Suppressor macrophage (primary cell): ENCODE data around the gene GLP2R.
"Not testable (repeated sequence)": the region's sequence is repeated elsewhere in the genome, so short reads cannot be mapped to it uniquely, and the experiment has no call there.

ENCODE experiments used
- DNase-seq, 4 experiments: peaks; one replicate each; pipeline ENCODE4 v3.0.0-alpha.2; 2020 to 2022
- total RNA-seq, 17 experiments: gene quantifications; one replicate each; lab custom pipeline; 2026; ENCODE audit warnings: mixed read lengths in 6 of 17, inconsistent platforms in 3 of 17; lab: John Stamatoyannopoulos, UW

GLP2R gene
- total RNA-seq, result 0 to 2.5 (median 0.04) reads per million in 17 experiments

- DNase-seq, result no peak
These were observed at the start of gene GLP2R for GRCh38 chr17:9825641-9826150. Gene GLP2R (plus strand): TSS chr17:9825924. CDS start chr17:9826064, 140 bp downstream.

GRCh38 chr17:9776911-9777310 lies 48.8 kb upstream of the GLP2R start:
- DNase-seq, result no peak

- DNase-seq, result no peak
These were observed 45.2 kb upstream of the GLP2R start for GRCh38 chr17:9780552-9780951.

GRCh38 chr17:9783050-9783449 lies 42.7 kb upstream of the GLP2R start:
- no peak for DNase-seq

GRCh38 chr17:9783465-9783864 lies 42.3 kb upstream of the GLP2R start:
- DNase-seq, result not testable (repeated sequence)

GRCh38 chr17:9784544-9784943 lies 41.2 kb upstream of the GLP2R start:
- DNase-seq, result no peak

GRCh38 chr17:9788601-9789000 lies 37.1 kb upstream of the GLP2R start:
- DNase-seq, result no peak

GRCh38 chr17:9790316-9790715 lies 35.4 kb upstream of the GLP2R start:
- no peak for DNase-seq

GRCh38 chr17:9790889-9791876 lies 34.5 kb upstream of the GLP2R start, which contains the start of gene DHRS7C:
Gene DHRS7C (minus strand): TSS chr17:9791592. CDS start chr17:9791284, 308 bp downstream.
- no peak for DNase-seq

- no peak for DNase-seq
These were observed 33.4 kb upstream of the GLP2R start for GRCh38 chr17:9792181-9792840.

GRCh38 chr17:9798008-9798407 lies 27.7 kb upstream of the GLP2R start:
- no peak for DNase-seq

GRCh38 chr17:9798724-9799123 lies 27.0 kb upstream of the GLP2R start:
- DNase-seq, result no peak

- DNase-seq, result no peak
These were observed 24.2 kb upstream of the GLP2R start for GRCh38 chr17:9801505-9801904.

- peak in 1 of 4 experiments; percentile 7 for DNase-seq
These were observed 23.4 kb upstream of the GLP2R start for GRCh38 chr17:9802294-9802693.

GRCh38 chr17:9802697-9803096 lies 23.0 kb upstream of the GLP2R start:
- no peak for DNase-seq

GRCh38 chr17:9805769-9806168 lies 20.0 kb upstream of the GLP2R start:
- DNase-seq, result no peak

GRCh38 chr17:9806699-9807098 lies 19.0 kb upstream of the GLP2R start:
- DNase-seq, result no peak

GRCh38 chr17:9809409-9809808 lies 16.3 kb upstream of the GLP2R start:
- no peak for DNase-seq

- DNase-seq, result no peak
These were observed 15.4 kb upstream of the GLP2R start for GRCh38 chr17:9810100-9810949.

- no peak for DNase-seq
These were observed 14.6 kb upstream of the GLP2R start for GRCh38 chr17:9811086-9811485.

GRCh38 chr17:9811537-9811936 lies 14.2 kb upstream of the GLP2R start:
- DNase-seq, result no peak

- DNase-seq, result no peak
These were observed 12.6 kb upstream of the GLP2R start for GRCh38 chr17:9813166-9813565.
